Amniotic stem cell (primary cell): Measurements from ENCODE around the gene CBX5.
A peak's percentile ranks its signal among the peaks of the same experiment; 100 is the strongest.
"Not testable (repeated sequence)": the region's sequence is repeated elsewhere in the genome, so short reads cannot be mapped to it uniquely, and the experiment has no call there.

Experiments
- DNase-seq: peaks from one replicate; lab custom pipeline; 2025; lab: John Stamatoyannopoulos, UW

The CBX5 gene

GRCh38 chr12:54279632-54280467 is at the start of gene CBX5:
TSS of gene CBX5 (minus strand) at chr12:54280122. CDS start at chr12:54257650, 22,472 bp downstream.
- peak; percentile 99 for DNase-seq

- no peak for DNase-seq
Observed at GRCh38 chr12:54328595-54329337, 48.8 kb upstream of the CBX5 start.

- DNase-seq = not testable (repeated sequence)
Observed at GRCh38 chr12:54325442-54326109, 45.7 kb upstream of the CBX5 start.

- DNase-seq = peak; percentile 98
Observed at GRCh38 chr12:54324617-54325441, 44.9 kb upstream of the CBX5 start, which contains the start of gene COPZ1. TSS of gene COPZ1 (plus strand) at chr12:54325131. CDS start at chr12:54325164, 33 bp downstream.

GRCh38 chr12:54321363-54321762 is 41.4 kb upstream of the CBX5 start:
- DNase-seq = no peak

- not testable (repeated sequence) for DNase-seq
Observed at GRCh38 chr12:54312309-54312708, 32.4 kb upstream of the CBX5 start.

GRCh38 chr12:54311051-54311450 is 31.1 kb upstream of the CBX5 start:
- DNase-seq = no peak

- DNase-seq = no peak
Observed at GRCh38 chr12:54306925-54307741, 27.2 kb upstream of the CBX5 start.

GRCh38 chr12:54304187-54304810 is 24.4 kb upstream of the CBX5 start:
- DNase-seq = no peak

GRCh38 chr12:54303640-54304039 is 23.7 kb upstream of the CBX5 start:
- no peak for DNase-seq

GRCh38 chr12:54301428-54302048 is 21.6 kb upstream of the CBX5 start:
- no peak for DNase-seq

GRCh38 chr12:54300732-54301427 is 21.0 kb upstream of the CBX5 start, which contains the start of gene NFE2:
TSS of gene NFE2 (minus strand) at chr12:54301015. CDS start at chr12:54295248, 5,767 bp downstream.
- DNase-seq = peak; percentile 41

GRCh38 chr12:54300225-54300731 is 20.4 kb upstream of the CBX5 start:
- DNase-seq = no peak

- no peak for DNase-seq
Observed at GRCh38 chr12:54299515-54300224, 19.7 kb upstream of the CBX5 start.

- DNase-seq = no peak
Observed at GRCh38 chr12:54298904-54299303, 19.0 kb upstream of the CBX5 start.

- DNase-seq = no peak
Observed at GRCh38 chr12:54296393-54297099, 16.6 kb upstream of the CBX5 start.

- no peak for DNase-seq
Observed at GRCh38 chr12:54294953-54295566, 15.1 kb upstream of the CBX5 start.
